Upper lobe of left lung (tissue), 4 donors: ENCODE measurements around the gene SQSTM1.

Experiments used
- CTCF ChIP-seq, 6 experiments: fragments of 450-650 bp in 4 of 6; fragments of 200-600 bp in 2 of 6; sonication (generic) in 2 of 6; IDR thresholded peaks; one replicate each; pipeline ENCODE4 v1.5.1; 2016 to 2019; ENCODE audit warnings: antibody characterized with exemption in 6 of 6
- EP300 ChIP-seq, 4 donors: sonication (generic); formaldehyde crosslinking; IDR thresholded peaks; one replicate each; pipeline ENCODE4 v1.5.1; 2017; ENCODE audit warnings: antibody characterized with exemption in 4 of 4, control low read depth in 2 of 4
- POLR2AphosphoS5 ChIP-seq, 2 donors: sonication (generic); formaldehyde crosslinking; IDR thresholded peaks; one replicate each; pipeline ENCODE4 v1.5.1; 2017; ENCODE audit warnings: antibody characterized with exemption in 2 of 2

DNA sequence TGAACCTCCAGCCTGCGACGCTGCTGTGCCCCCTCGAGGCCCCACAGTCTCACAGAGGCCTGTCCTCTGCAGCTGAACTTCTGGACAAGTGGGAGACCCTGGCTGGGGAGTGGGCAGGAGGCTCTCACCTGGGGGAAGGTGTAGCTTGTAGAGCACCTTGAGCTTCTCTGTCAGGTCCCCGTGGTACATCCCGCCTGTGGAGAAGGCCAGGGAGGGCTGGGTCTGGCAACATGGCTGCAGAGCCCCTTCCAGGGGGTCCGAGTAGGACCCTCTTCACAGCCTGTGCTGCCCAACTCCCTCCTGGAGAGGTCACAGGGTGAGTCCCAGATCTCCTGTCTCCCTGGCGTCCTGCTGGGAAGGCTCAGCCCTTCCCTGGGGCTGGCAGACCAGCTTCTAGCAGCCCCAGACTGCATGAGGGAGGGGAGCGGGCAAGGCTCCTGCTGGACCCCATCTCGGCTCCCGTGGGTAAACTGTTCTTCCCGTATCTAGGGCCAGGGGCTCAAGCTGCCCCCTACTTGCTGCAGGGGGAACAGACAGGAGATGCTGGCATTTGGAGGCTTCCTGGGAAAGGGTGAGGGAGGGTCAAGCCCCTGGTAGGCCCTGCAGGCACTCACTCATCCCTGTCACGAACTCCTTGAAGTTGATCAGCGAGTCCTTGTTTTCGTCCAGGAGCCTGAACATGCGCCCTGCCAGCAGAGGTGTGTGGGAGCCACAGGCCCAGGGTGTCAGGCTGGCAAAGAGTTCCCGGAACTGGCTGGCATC, 49.1 kb downstream of the SQSTM1 start:
- no peak for TF ChIP-seq POLR2AphosphoS5 (IDR thresholded peaks at IDR 0.05)
- no peak for TF ChIP-seq CTCF (IDR thresholded peaks at IDR 0.05)
- TF ChIP-seq EP300 (IDR thresholded peaks at IDR 0.05) = no peak
